ENCODE measurements around the gene ZC3H7B.

Gene ZC3H7B

DNA sequence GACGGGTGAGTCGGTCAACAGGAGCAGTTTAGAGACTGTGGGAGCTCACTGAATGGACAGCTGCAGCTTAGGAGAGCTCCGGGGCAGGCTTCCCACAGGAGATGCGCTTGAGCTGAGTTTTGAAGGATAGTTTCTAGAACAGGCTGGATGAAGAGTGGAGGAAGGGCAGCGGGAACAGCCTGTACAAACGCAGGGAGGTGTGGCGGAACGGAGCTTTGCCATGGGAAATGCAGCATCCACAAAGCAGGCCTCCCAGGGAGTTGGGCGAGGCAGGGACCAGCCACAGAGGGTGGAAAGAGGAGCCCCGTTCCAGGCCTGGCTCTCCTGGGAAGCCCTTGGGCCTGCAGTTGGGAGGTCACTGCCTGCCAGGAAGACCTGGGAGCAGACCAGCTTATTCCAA lies 53.7 kb downstream of the ZC3H7B start:
- DNase-seq (ENCODE audit: low read depth) = no peak

DNA sequence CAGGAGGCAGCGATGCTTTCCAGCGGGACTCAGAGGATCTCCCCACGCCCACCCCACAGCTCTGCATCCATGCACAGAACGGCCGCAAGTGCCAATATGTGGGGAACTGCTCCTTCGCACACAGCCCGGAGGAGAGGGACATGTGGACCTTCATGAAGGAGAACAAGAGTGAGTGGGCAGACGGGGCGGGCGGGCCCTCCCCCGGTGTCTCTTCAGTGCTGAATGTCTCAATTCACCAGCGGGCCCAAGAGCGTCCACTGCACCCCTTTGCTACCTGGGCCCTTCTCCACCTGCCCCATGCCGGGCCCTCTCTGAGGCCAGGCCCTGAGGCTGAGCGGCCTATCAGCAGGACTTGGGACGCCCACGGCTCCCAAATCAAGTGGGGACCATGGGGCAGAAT lies 54.6 kb downstream of the ZC3H7B start:
- no peak for DNase-seq (ENCODE audit: low read depth)

GRCh38 chr22:41356430-41357028 lies 55.2 kb downstream of the ZC3H7B start:
- no peak for DNase-seq (ENCODE audit: low read depth)

- no peak for DNase-seq (ENCODE audit: low read depth)
These were observed 55.9 kb downstream of the ZC3H7B start for GRCh38 chr22:41357191-41357590.

- DNase-seq (ENCODE audit: low read depth) = no peak
These were observed 57.6 kb downstream of the ZC3H7B start for GRCh38 chr22:41358927-41359326.

DNA sequence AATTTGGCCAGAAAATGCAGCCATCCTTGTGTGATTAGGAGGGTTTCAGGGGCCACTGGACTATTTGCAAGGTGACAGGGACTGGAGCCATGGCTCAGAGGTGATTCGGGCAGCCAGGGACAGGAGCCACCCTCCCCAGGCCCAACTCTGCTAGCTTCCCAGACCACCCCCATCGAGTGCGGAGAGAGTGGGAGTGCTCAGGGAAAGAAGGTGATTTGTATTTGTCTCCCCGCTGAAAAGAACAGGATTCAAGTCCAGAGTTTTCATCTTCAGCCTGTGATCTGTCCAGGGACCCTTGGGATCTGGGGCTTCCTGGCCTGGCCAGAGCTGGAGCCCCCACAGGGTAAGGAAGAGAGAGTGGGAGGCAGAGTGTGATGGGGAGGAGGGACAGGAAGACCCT lies 58.1 kb downstream of the ZC3H7B start:
- DNase-seq (ENCODE audit: low read depth) = no peak

GRCh38 chr22:41360126-41360525 lies 58.8 kb downstream of the ZC3H7B start:
- DNase-seq (ENCODE audit: low read depth) = no peak

DNA sequence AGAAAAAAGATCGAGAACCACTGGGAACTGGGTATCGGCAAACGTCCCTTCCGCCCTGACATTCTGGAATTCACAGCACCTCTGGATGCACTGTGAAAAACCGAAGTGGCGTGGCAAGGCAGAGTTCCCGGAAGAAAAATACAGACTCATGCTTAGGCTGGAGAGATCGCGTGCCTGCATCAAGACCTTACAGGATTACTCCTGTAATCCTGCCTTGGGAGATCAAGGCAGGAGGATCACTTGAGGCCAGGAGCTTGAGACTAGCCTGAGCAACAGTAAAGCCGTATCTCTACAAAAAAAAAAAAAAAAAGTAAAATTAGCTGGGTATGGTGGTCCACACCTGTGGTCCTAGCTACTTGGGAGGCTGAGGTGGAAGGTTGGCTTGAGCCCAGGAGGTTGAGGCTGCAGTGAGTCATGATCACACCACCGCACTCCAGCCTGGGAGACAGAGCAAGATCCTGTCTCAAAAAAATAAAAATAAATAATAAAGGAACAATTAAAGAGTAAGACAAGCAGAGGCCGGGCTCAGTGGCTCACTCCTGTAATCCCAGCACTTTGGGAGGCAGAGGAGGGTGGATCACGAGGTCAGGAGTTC lies 60.5 kb downstream of the ZC3H7B start:
- DNase-seq (ENCODE audit: low read depth) = no peak

DNA sequence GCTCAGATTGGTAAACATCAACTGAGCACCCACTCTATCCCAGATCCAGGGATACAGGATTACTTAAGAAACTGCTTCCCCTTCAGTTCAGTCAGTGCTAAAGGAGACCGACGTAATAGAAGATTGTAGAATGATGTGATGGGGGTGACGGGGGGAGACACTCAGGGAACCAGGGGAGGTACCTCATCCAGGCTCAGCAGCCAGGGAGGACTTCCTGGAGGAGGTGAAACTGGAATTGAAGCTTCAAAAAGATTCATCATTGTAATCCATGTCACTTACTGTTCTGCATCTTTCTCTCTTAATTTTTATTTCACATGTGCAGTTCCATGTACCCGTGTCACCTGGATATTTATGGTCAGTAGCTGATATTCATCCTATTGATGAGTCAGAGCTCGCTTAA lies 61.3 kb downstream of the ZC3H7B start:
- no peak for DNase-seq (ENCODE audit: low read depth)

- no peak for DNase-seq (ENCODE audit: low read depth)
These were observed 62.9 kb downstream of the ZC3H7B start for GRCh38 chr22:41364233-41364632.

DNA sequence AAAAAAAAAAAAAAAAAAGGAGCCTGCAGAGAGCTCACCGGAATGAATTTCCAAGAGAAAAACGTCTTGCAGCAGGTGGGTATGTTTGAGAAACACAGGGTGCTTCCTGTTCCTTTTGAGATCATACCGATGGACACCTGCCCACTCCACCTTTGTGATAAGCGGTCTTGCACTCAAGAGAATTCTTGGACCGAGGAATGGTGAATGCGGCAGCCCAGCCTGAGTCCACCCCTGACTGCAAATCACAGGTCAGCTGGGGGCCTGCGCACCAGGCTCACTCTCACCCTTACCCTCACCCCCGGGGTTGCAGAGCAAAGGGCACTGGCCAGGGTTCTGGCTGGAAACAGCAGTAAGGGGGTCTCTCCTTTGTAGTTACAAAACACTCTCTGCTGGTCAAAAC lies 63.6 kb downstream of the ZC3H7B start:
- DNase-seq (ENCODE audit: low read depth) = no peak

GRCh38 chr22:41365425-41365824 lies 64.1 kb downstream of the ZC3H7B start:
- DNase-seq (ENCODE audit: low read depth) = no peak

DNA sequence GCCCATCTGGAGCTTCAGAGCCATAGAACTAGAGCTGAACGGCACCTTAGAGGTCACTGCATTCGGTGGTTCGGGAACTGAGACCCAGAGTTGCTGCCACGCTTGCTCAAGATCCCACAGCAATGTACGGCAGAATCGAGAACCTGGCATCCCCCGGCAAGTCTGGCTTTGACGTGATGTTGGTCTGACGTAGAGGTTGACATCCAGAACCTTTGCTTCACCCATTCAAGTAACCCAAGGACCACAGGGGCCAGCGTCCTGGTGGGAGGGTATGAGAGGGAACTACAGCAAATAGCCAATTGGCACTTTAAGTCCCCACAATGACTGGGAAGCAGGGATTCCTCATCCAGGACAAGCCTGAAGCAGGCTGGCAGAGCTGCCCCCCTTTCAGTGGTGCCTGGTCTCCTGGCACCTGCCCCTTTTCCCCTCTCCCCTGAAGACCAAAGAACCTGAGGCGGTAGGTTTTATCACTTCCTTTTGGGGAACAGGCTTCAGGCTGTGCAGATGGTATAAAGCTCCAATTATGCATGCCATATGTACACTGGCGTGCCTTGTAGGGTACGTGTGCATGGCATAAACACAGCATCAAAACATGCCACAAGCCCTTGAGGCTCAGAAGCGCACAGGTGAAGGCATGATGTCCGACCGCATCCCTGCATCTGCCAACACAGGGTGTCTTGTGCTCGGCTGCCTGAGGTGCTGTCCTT lies 65.2 kb downstream of the ZC3H7B start:
- DNase-seq (ENCODE audit: low read depth) = no peak

- no peak for DNase-seq (ENCODE audit: low read depth)
These were observed 65.8 kb downstream of the ZC3H7B start for GRCh38 chr22:41367039-41367679.

DNA sequence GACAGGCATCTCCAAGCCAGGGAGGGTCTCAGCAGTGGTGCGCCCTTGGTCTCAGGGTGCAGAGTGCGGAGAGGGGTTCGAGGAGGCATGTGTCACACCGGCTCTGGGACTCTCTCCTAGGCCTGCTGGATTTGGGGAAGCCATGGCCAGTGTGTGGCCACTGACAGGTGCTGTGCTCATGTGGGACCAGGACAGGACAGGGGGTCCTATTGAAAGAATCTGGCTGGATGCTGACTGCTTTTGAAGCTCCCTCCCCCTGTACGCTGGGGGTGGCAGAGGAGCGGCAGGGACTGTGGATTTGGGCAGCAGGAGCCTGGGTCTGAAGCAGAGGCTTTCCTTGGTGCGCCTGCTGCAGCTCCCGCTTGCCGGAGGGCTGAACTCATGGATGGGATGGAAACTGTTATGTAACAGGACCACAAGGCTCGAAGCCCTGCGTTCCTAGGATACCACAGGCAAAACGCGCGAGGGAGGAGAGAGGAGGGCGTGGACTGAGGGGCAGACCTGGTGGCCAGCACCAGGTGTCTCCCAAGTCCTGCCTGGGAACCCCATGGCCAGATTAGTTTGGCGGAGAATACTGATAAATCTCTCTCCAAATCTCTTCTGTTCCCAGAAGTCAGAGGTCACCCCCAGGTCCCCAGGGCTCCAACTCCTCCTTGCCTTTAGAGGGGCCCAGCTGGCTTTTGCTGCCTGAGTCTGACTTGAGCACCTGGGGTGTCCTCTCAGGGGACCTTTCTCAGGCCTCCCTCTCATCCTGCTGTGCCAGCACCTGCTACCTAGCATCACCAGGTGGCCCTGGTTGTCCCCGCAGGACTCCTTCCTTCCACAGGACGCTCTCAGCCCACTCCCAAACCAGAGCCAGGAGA lies 66.6 kb downstream of the ZC3H7B start:
- no peak for DNase-seq (ENCODE audit: low read depth)

DNA sequence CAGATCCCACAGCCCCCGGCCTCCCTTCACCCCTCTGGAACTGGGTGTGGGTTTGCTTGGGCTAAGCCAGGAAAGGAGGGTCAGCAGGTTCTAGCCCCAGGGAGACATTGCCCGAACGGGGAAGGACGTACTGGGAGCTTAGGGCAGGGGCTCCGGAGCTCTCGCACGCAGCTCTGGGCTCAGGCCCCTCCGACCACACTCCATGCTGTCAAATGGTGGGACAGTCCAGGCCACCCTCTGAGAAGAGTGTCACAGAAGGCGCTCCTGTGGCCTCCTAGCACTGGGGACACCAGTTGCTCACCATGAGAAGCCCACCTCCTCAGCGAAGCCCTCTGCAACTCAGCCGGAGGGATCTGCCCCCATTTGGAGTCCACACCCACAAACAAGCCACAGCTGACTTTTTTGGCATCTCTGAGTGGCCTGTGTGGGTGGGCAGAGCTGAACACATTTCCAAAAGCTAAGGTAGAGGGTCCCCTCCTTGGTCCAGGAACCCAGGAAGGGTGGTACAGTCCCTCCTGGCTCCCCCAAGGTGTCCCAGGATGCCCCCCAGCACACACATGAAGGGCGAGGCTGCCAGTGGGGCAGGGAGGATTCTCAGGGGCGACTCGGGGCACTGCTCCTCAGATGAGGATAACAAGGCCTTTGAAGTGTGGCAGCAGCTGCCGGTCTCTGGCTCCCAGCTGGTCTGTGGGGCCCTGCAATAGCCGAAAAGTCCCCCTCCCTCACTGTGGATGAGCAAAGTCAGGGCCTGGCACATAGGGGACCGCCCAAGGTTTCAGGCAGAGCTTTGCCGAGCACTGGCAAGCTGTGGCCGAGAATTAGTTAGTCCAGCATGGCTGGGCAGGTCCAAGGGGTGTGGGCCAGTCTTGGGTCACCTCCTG lies 67.5 kb downstream of the ZC3H7B start:
- DNase-seq (ENCODE audit: low read depth) = no peak

DNA sequence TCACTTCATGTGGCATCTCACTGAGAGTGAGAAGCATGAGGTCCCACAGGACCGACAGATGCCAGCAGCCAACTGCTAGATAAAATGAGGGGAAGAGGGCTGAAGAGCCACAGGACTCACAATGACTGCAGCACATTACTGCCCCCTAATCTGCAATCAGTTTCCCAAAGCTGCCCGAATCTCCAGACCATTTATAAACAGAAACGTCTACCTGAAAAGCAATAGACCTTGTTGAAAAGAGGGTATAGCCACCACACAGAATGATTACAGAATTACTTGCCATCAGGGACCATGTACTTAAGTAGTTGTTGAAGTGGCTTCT lies 68.1 kb downstream of the ZC3H7B start:
- no peak for DNase-seq (ENCODE audit: low read depth)

- no peak for DNase-seq (ENCODE audit: low read depth)
These were observed 68.5 kb downstream of the ZC3H7B start for GRCh38 chr22:41369837-41370236.

- no peak for DNase-seq (ENCODE audit: low read depth)
These were observed 76.5 kb downstream of the ZC3H7B start for GRCh38 chr22:41377846-41378245.

GRCh38 chr22:41380993-41381328 lies 79.6 kb downstream of the ZC3H7B start:
- DNase-seq (ENCODE audit: low read depth) = peak; percentile 85

GRCh38 chr22:41381329-41382097 lies 80.2 kb downstream of the ZC3H7B start, which contains the start of gene TEF:
Gene TEF (plus strand): TSS chr22:41381942. CDS start chr22:41382045, 103 bp downstream.
- peak; percentile 86 for DNase-seq (ENCODE audit: low read depth)
